Endothelial cell of umbilical vein (primary cell): ENCODE measurements around the gene EHD2. TPM values are rescaled to one million over a fixed set of nuclear protein-coding genes. Genes with fewer than 3 reads are reported as not detected.
A peak's percentile ranks its signal among the peaks of the same experiment; 100 is the strongest.

Source experiments
- BruUV-seq: library from RNA; stranded (reverse); fragments of 400-500 nt; replicated peaks from 2 replicates; lab custom pipeline; 2021; lab: Mats Ljungman, UMichigan
- CTCF ChIA-PET: fragments of 300-600, 350-600 bp; sonication (Branson Sonifier 250); formaldehyde crosslinking; loops from one replicate; lab custom pipeline; 2021; ENCODE audit warnings: antibody characterized with exemption, inconsistent platforms; lab: Charles Lee
- POLR2A ChIA-PET: fragments of 300-600, 350-600 bp; sonication (Branson Sonifier 250); formaldehyde crosslinking; loops from one replicate; lab custom pipeline; 2021; ENCODE audit warnings: antibody characterized with exemption, inconsistent platforms; lab: Charles Lee
- DNase-seq: peaks from one replicate; pipeline ENCODE4 v3.0.0-alpha.2; 2011; ENCODE audit warnings: low read depth, low spot score
- FAIRE-seq: peaks from 2 replicates; lab custom pipeline; 2011; peaks lifted over from hg19 to GRCh38; lab: Jason Lieb, UNC
- H2AFZ ChIP-seq: 2 replicates; pipeline ENCODE4 v1.6.0; 2012; ENCODE audit warnings: low read depth, low read length, control low read depth, inconsistent platforms
- H3K27ac ChIP-seq: 2 replicates; pipeline ENCODE4 v1.5.1; 2011; ENCODE audit warnings: low read depth, mild to moderate bottlenecking, control low read depth, low read length, moderate library complexity; ENCODE audit not compliant: insufficient read depth
- H3K27me3 ChIP-seq, 2 experiments: 2 replicates each; pipeline versions ENCODE4 v1.6.0 to v1.6.1; 2011; ENCODE audit warnings: low read length in 2 of 2, mixed read lengths in 1 of 2; ENCODE audit not compliant: control insufficient read depth in 2 of 2, insufficient read depth in 2 of 2
- H3K36me3 ChIP-seq, 2 experiments: 2 replicates in 1 of 2; 3 replicates in 1 of 2; pipeline ENCODE4 v1.5.1; 2011; ENCODE audit warnings: low read length in 2 of 2, mild to moderate bottlenecking in 1 of 2, moderate library complexity in 1 of 2; ENCODE audit not compliant: control insufficient read depth in 2 of 2, insufficient read depth in 2 of 2; ENCODE audit errors: extremely low read depth in 1 of 2
- H3K4me1 ChIP-seq: 3 replicates; pipeline ENCODE4 v1.5.1; 2011; ENCODE audit warnings: mild to moderate bottlenecking, low read length; ENCODE audit not compliant: control insufficient read depth, insufficient read depth; ENCODE audit errors: extremely low read depth
- H3K4me2 ChIP-seq: 2 replicates; pipeline ENCODE4 v1.6.1; 2011; ENCODE audit warnings: low read length, control low read depth, mixed read lengths; ENCODE audit not compliant: insufficient read depth
- H3K4me3 ChIP-seq, 3 experiments: fragments of 200-600 bp in 1 of 3; sonication (generic), shearing (Covaris generic) in 1 of 3; replicated peaks in 1 of 3; 2 replicates each; pipeline ENCODE4 v1.5.1; 2011 to 2016; ENCODE audit warnings: control low read depth in 3 of 3, low read length in 3 of 3, mild to moderate bottlenecking in 2 of 3, inconsistent platforms in 1 of 3, low read depth in 1 of 3, moderate library complexity in 1 of 3; ENCODE audit not compliant: insufficient read depth in 1 of 3
- H3K79me2 ChIP-seq: 2 replicates; pipeline ENCODE4 v1.6.0; 2012; ENCODE audit warnings: low read length, inconsistent platforms; ENCODE audit not compliant: control insufficient read depth, insufficient read depth
- H3K9ac ChIP-seq: replicated peaks from 2 replicates; pipeline ENCODE3; 2011; ENCODE audit warnings: low read length, control low read depth; ENCODE audit not compliant: insufficient read depth; ENCODE audit errors: extremely low read depth
- H3K9me1 ChIP-seq: replicated peaks from 3 replicates; pipeline ENCODE4 v1.6.0; 2011; ENCODE audit warnings: mild to moderate bottlenecking, low read length; ENCODE audit not compliant: control insufficient read depth, insufficient read depth; ENCODE audit errors: extremely low read depth
- H3K9me3 ChIP-seq: replicated peaks from 2 replicates; pipeline ENCODE4 v1.5.1; 2012; ENCODE audit warnings: low read length, inconsistent platforms; ENCODE audit not compliant: control insufficient read depth, insufficient read depth
- H4K20me1 ChIP-seq: replicated peaks from 2 replicates; pipeline ENCODE3; 2011; ENCODE audit warnings: mild to moderate bottlenecking, low read length; ENCODE audit not compliant: control insufficient read depth, insufficient read depth; ENCODE audit errors: extremely low read depth
- EZH2 ChIP-seq: IDR thresholded peaks from 2 replicates; pipeline ENCODE4 v1.6.1; 2012; ENCODE audit warnings: borderline replicate concordance, low read depth, mild to moderate bottlenecking, moderate library complexity, low read length, inconsistent platforms; ENCODE audit not compliant: severe bottlenecking
- FOS ChIP-seq: IDR thresholded peaks from 2 replicates; pipeline ENCODE4 v1.6.1; 2011; ENCODE audit warnings: mild to moderate bottlenecking, low read length, moderate library complexity, borderline replicate concordance; ENCODE audit not compliant: insufficient read depth
- GATA2 ChIP-seq: IDR thresholded peaks from 2 replicates; pipeline ENCODE4 v1.7.0; 2011; ENCODE audit warnings: low read depth, mild to moderate bottlenecking, moderate library complexity, mixed read lengths, low read length; ENCODE audit not compliant: insufficient read length, insufficient read depth
- JUN ChIP-seq: IDR thresholded peaks from 2 replicates; pipeline ENCODE4 v1.6.1; 2011; ENCODE audit warnings: borderline replicate concordance, low read depth; ENCODE audit not compliant: insufficient read length, insufficient read depth
- MAX ChIP-seq: IDR thresholded peaks from 2 replicates; pipeline ENCODE4 v1.6.1; 2011; ENCODE audit not compliant: insufficient read depth, insufficient read length
- MYC ChIP-seq: IDR thresholded peaks from one replicate; pipeline ENCODE4 v1.6.1; 2011; ENCODE audit warnings: mild to moderate bottlenecking, low read depth, low read length
- POLR2A ChIP-seq: IDR thresholded peaks from 2 replicates; pipeline ENCODE4 v1.6.1; 2012; ENCODE audit warnings: low read depth, mild to moderate bottlenecking, control low read depth, low read length
- POLR2AphosphoS5 ChIP-seq: IDR thresholded peaks from 2 replicates; pipeline ENCODE4 v1.6.1; 2012; ENCODE audit warnings: low read depth, mild to moderate bottlenecking, control low read depth, low read length, moderate library complexity; ENCODE audit not compliant: insufficient read depth
- dilution Hi-C: fragments of 300-500 bp; cut with MboI; formaldehyde crosslinking; loops from one replicate; pipeline ENCODE4 v1.15.0; 2019; ENCODE audit warnings: low sequenced_read_pairs; ENCODE audit not compliant: extremely low pct_ligation_motif_present
- intact Hi-C: fragments of 100-400 bp; cut with micrococcal nuclease; formaldehyde crosslinking; loops from one replicate; pipeline ENCODE4 v1.10.0; 2022
- polyA plus RNA-seq, 4 experiments: library from polyadenylated mRNA; depleted of rRNA in 3 of 4; stranded (reverse) in 3 of 4; unstranded in 1 of 4; fragments of >200 nt; gene quantifications; 2 replicates each; pipeline versions ENCODE4 v1.2.1 to v1.2.3, GENCODE V29; 2011 to 2012; ENCODE audit warnings: missing spikeins in 1 of 4
- total RNA-seq: library from RNA; stranded (reverse); gene quantifications from 2 replicates; pipeline ENCODE4 v1.2.3, GENCODE V29; 2021

Gene EHD2
- total and polyA plus RNA-seq, 2 donors (not counting 3 experiments of a cell fraction or from before 2014, with no cell fraction given): 110 to 220 TPM

GRCh38 chr19:47729799-47730520 is 16.7 kb downstream of the EHD2 start:
- peak; percentile 98 for FAIRE-seq
- H3K36me3 ChIP-seq: peaks cover 13 to 21% of the 10 kb centered on the region in 2 experiments
- H3K9me1 ChIP-seq: no peaks in the 10 kb centered on the region
- peak overlapping the region in 1 of 3 experiments; percentile 18 for H3K4me3 ChIP-seq
- H3K79me2 ChIP-seq: peaks cover 13% of the 10 kb centered on the region
- H3K9ac ChIP-seq: peak overlapping the region; percentile 91
- TF ChIP-seq MAX: no peak
- peak; percentile 89 for TF ChIP-seq GATA2
- no peak for TF ChIP-seq JUN
- peak; percentile 91 for TF ChIP-seq POLR2AphosphoS5
- TF ChIP-seq EZH2: no peak
- TF ChIP-seq MYC: no peak
- no peak for TF ChIP-seq FOS
- TF ChIP-seq POLR2A: peak; percentile 57
- intact Hi-C loops: loop anchor here (1.0 kb wide), 3 partner anchors 11 to 17 kb away; partner anchors contain the start of gene EHD2
- dilution Hi-C loops: no loop called here
- BruUV-seq: no TSS peak
- H3K27me3 ChIP-seq: no peaks in the 10 kb centered on the region
- ChIA-PET POLR2A (interaction anchor here (1.4 to 1.6 kb wide), 2 partner anchors 10 to 16 kb away, joined by 3 to 4 read pairs; no protein-coding TSS in a partner anchor), CTCF (interaction anchor here (0.6 to 4.2 kb wide), 5 partner anchors 10 to 23 kb away, joined by 4 to 47 read pairs (median 5); partner anchors contain the start of gene EHD2)
- peak overlapping the region; percentile 53 for H3K4me2 ChIP-seq
- peaks cover 23% of the 10 kb centered on the region for H3K4me1 ChIP-seq
- H3K9me3 ChIP-seq: no peaks in the 10 kb centered on the region
- DNase-seq: peak; percentile 93
- no peak overlapping the region for H2AFZ ChIP-seq
- no peaks in the 10 kb centered on the region for H4K20me1 ChIP-seq
- peak overlapping the region; percentile 97 for H3K27ac ChIP-seq
